H9 (cell line): Measurements from ENCODE around the gene APP. TPM values are rescaled to one million over a fixed set of nuclear protein-coding genes. Genes with fewer than 3 reads are reported as not detected.

ENCODE experiments used
- DNase-seq: peaks from one replicate; pipeline ENCODE4 v3.0.0-alpha.2; 2017
- H2AFZ ChIP-seq: one replicate; pipeline ENCODE4 v1.6.1; 2013; ENCODE audit warnings: mild to moderate bottlenecking, low read length, control low read depth, moderate library complexity
- H2AK5ac ChIP-seq: 2 replicates; pipeline ENCODE4 v1.6.1; 2013; ENCODE audit warnings: low read length, control low read depth, mixed read lengths; ENCODE audit not compliant: insufficient read length
- H2BK120ac ChIP-seq: one replicate; pipeline ENCODE4 v1.6.1; 2013; ENCODE audit warnings: low read depth, mild to moderate bottlenecking, low read length, control low read depth, inconsistent platforms; ENCODE audit not compliant: poor library complexity, severe bottlenecking
- H2BK12ac ChIP-seq: 2 replicates; pipeline ENCODE4 v1.6.1; 2013; ENCODE audit warnings: low read length, control low read depth, mixed read lengths, low read depth; ENCODE audit not compliant: insufficient read length
- H2BK15ac ChIP-seq: 2 replicates; pipeline ENCODE4 v1.6.1; 2013; ENCODE audit warnings: low read depth, low read length, control low read depth
- H2BK20ac ChIP-seq: one replicate; pipeline ENCODE4 v1.6.1; 2013; ENCODE audit warnings: low read depth, mild to moderate bottlenecking, low read length, control low read depth, inconsistent platforms; ENCODE audit not compliant: poor library complexity, severe bottlenecking
- H2BK5ac ChIP-seq: 2 replicates; pipeline ENCODE4 v1.6.1; 2013; ENCODE audit warnings: low read length, control low read depth, mixed read lengths; ENCODE audit not compliant: insufficient read length
- H3K14ac ChIP-seq: 2 replicates; pipeline ENCODE4 v1.6.1; 2013; ENCODE audit warnings: low read length, control low read depth; ENCODE audit not compliant: insufficient read depth
- H3K18ac ChIP-seq: 2 replicates; pipeline ENCODE4 v1.6.1; 2013; ENCODE audit warnings: low read depth, mild to moderate bottlenecking, mixed read lengths, low read length, control low read depth; ENCODE audit not compliant: insufficient read length
- H3K23ac ChIP-seq: 2 replicates; pipeline ENCODE4 v1.6.1; 2013; ENCODE audit warnings: low read length, control low read depth, mixed read lengths, low read depth; ENCODE audit not compliant: insufficient read length
- H3K23me2 ChIP-seq: 2 replicates; pipeline ENCODE4 v1.6.1; 2013; ENCODE audit warnings: low read depth, mild to moderate bottlenecking, mixed read lengths, low read length, control low read depth; ENCODE audit not compliant: insufficient read length, poor library complexity, severe bottlenecking
- H3K27ac ChIP-seq: 2 replicates; pipeline ENCODE4 v1.5.1; 2013; ENCODE audit warnings: low read length, control low read depth, mixed read lengths, low read depth; ENCODE audit not compliant: insufficient read length
- H3K27me3 ChIP-seq: 2 replicates; pipeline ENCODE4 v1.6.1; 2013; ENCODE audit warnings: low read length, control low read depth, inconsistent platforms; ENCODE audit not compliant: insufficient read depth
- H3K4ac ChIP-seq: 2 replicates; pipeline ENCODE4 v1.6.1; 2013; ENCODE audit warnings: low read depth, mild to moderate bottlenecking, control low read depth, inconsistent platforms, low read length, moderate library complexity
- H3K4me1 ChIP-seq: 2 replicates; pipeline ENCODE4 v1.6.1; 2013; ENCODE audit warnings: low read length, control low read depth, inconsistent platforms; ENCODE audit not compliant: insufficient read depth
- H3K4me2 ChIP-seq: 2 replicates; pipeline ENCODE4 v1.6.1; 2013; ENCODE audit warnings: low read length, control low read depth, mixed read lengths; ENCODE audit not compliant: insufficient read length, insufficient read depth
- H3K56ac ChIP-seq: 2 replicates; pipeline ENCODE4 v1.6.1; 2013; ENCODE audit warnings: low read depth, mild to moderate bottlenecking, mixed read lengths, low read length, control low read depth; ENCODE audit not compliant: insufficient read length
- H3K79me1 ChIP-seq: 2 replicates; pipeline ENCODE4 v1.6.1; 2013; ENCODE audit warnings: low read depth, mild to moderate bottlenecking, moderate library complexity, low read length, control low read depth, inconsistent platforms; ENCODE audit not compliant: insufficient read depth, poor library complexity, severe bottlenecking
- H3K79me2 ChIP-seq: 2 replicates; pipeline ENCODE4 v1.6.1; 2013; ENCODE audit warnings: low read length, control low read depth, inconsistent platforms; ENCODE audit not compliant: insufficient read depth
- H3K9ac ChIP-seq: 2 replicates; pipeline ENCODE4 v1.6.1; 2013; ENCODE audit warnings: low read length, control low read depth, mixed read lengths; ENCODE audit not compliant: insufficient read length; ENCODE audit errors: extremely low read depth
- H3K9me3 ChIP-seq: one replicate; pipeline ENCODE4 v1.6.1; 2013; ENCODE audit warnings: low read depth, low read length, inconsistent platforms; ENCODE audit not compliant: control insufficient read depth
- H3T11ph ChIP-seq: one replicate; pipeline ENCODE4 v1.6.1; 2013; ENCODE audit warnings: mild to moderate bottlenecking, low read length, control low read depth, inconsistent platforms
- H4K20me1 ChIP-seq: one replicate; pipeline ENCODE4 v1.6.1; 2013; ENCODE audit not compliant: control insufficient read depth, insufficient read length, insufficient read depth
- H4K5ac ChIP-seq: 2 replicates; pipeline ENCODE4 v1.6.1; 2013; ENCODE audit warnings: low read depth, mild to moderate bottlenecking, mixed read lengths, low read length, control low read depth; ENCODE audit not compliant: insufficient read length
- H4K8ac ChIP-seq: replicated peaks from 2 replicates; pipeline ENCODE4 v1.6.1; 2013; ENCODE audit warnings: low read length, control low read depth, mixed read lengths, low read depth; ENCODE audit not compliant: insufficient read length
- H4K91ac ChIP-seq: 2 replicates; pipeline ENCODE4 v1.6.1; 2013; ENCODE audit warnings: low read depth, mild to moderate bottlenecking, moderate library complexity, mixed read lengths, low read length, control low read depth; ENCODE audit not compliant: insufficient read length
- H3K27ac Mint-ChIP-seq, 3 experiments: 2 replicates in 2 of 3; 3 replicates in 1 of 3; pipeline ENCODE4 v1.8.0; 2020 to 2021; ENCODE audit warnings: mixed read lengths in 3 of 3, mild to moderate bottlenecking in 1 of 3, moderate library complexity in 1 of 3
- H3K27me3 Mint-ChIP-seq: 2 replicates; pipeline ENCODE4 v1.8.0; 2021; ENCODE audit warnings: low read depth, mild to moderate bottlenecking, moderate library complexity, mixed read lengths
- H3K36me3 Mint-ChIP-seq, 3 experiments: 2 replicates in 2 of 3; 3 replicates in 1 of 3; pipeline ENCODE4 v1.8.0; 2020 to 2021; ENCODE audit warnings: low read depth in 3 of 3, mixed read lengths in 3 of 3; ENCODE audit not compliant: insufficient read depth in 1 of 3
- H3K4me1 Mint-ChIP-seq, 2 experiments: 2 replicates each; pipeline ENCODE4 v1.8.0; 2020; ENCODE audit warnings: mixed read lengths in 2 of 2
- H3K4me3 Mint-ChIP-seq, 2 experiments: 2 replicates in 1 of 2; 3 replicates in 1 of 2; pipeline ENCODE4 v1.8.0; 2020 to 2021; ENCODE audit warnings: mild to moderate bottlenecking in 2 of 2, mixed read lengths in 2 of 2, moderate library complexity in 1 of 2
- H3K9me3 Mint-ChIP-seq, 2 experiments: 2 replicates in 1 of 2; 3 replicates in 1 of 2; pipeline ENCODE4 v1.8.0; 2020; ENCODE audit warnings: mild to moderate bottlenecking in 2 of 2, mixed read lengths in 2 of 2, moderate library complexity in 1 of 2
- WGBS: extraction: QIAGEN DNeasy Blood & Tissue Kit; methylation state at CpG from one replicate; pipeline ENCODE4 v1.1.7; 2013; ENCODE audit warnings: missing lambda C conversion rate, low lambda C conversion rate, mixed read lengths; ENCODE audit not compliant: insufficient read length; ENCODE audit errors: extremely low coverage; 5-methylcytosine and 5-hydroxymethylcytosine counted together
- total RNA-seq: library from RNA; stranded (reverse); gene quantifications from 2 replicates; pipeline ENCODE4 v1.2.1, GENCODE V29; 2021
- TF ChIP-seq, protein P1 (sequence below): fragments of 200-600 bp; sonication (generic); conservative IDR thresholded peaks from 3 replicates; pipeline ENCODE4 v1.8.0; 2021; ENCODE audit warnings: antibody characterized with exemption, mild to moderate bottlenecking

APP gene
- total RNA-seq, 1 experiment from 2014 or later, result 380 TPM

DNA sequence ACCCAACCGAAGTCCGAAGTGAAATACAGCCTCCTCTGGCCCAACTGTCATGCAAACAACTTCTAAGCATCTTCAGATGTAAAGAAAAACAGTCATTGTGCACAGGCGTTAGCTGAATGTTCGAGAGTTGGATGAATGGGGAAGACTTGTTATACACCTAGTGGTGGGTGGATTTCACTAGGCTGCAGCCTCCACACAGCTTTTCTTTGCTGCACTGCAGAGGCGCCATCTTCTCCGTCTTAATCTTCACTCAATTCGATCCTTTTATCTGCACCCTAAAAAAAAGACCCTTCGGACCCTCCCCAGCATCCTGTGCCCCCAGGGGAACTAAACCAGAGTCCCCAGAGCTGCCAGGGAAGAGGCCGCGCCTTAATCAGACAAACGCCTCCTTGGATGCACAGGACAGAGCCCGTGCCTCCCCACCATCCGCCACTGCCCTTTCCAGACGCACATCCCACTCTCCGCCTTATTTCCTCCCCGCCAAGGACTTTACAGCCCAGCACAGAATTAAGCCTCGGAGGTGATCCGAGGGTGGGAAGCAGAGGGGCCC lies 1.4 kb downstream of the APP start:
- no peaks in the 10 kb centered on the region for H3K9me3 ChIP-seq
- H3K4me1 ChIP-seq, result peaks cover 11% of the 10 kb centered on the region; the same call in 1 of the 2 replicates
- no peak overlapping the region for H2BK5ac ChIP-seq
- H3K56ac ChIP-seq, result no peak overlapping the region
- no peak overlapping the region for H2BK15ac ChIP-seq
- TF ChIP-seq, protein P1, sequence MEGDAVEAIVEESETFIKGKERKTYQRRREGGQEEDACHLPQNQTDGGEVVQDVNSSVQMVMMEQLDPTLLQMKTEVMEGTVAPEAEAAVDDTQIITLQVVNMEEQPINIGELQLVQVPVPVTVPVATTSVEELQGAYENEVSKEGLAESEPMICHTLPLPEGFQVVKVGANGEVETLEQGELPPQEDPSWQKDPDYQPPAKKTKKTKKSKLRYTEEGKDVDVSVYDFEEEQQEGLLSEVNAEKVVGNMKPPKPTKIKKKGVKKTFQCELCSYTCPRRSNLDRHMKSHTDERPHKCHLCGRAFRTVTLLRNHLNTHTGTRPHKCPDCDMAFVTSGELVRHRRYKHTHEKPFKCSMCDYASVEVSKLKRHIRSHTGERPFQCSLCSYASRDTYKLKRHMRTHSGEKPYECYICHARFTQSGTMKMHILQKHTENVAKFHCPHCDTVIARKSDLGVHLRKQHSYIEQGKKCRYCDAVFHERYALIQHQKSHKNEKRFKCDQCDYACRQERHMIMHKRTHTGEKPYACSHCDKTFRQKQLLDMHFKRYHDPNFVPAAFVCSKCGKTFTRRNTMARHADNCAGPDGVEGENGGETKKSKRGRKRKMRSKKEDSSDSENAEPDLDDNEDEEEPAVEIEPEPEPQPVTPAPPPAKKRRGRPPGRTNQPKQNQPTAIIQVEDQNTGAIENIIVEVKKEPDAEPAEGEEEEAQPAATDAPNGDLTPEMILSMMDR, result peak; percentile 46; the same call in 2 of the 3 replicates
- no peaks in the 10 kb centered on the region for H4K20me1 ChIP-seq
- peak; percentile 39 for DNase-seq
- H3K23me2 ChIP-seq, result peaks cover 10% of the 10 kb centered on the region
- Mint-ChIP-seq H3K4me1 (peaks cover 47 to 51% of the 10 kb centered on the region in 2 experiments), H3K36me3 (peaks cover 0 to 5% (median 3%) of the 10 kb centered on the region in 3 experiments; a peak in 2 of 7 replicates), H3K4me3 (peak overlapping the region; percentile 93 to 97), H3K27ac (peak overlapping the region; percentile 55 to 98 (median 96); a peak in 6 of 7 replicates), H3K27me3 (peaks cover 4% of the 10 kb centered on the region; the same call in 1 of the 2 replicates), H3K9me3 (no peaks in the 10 kb centered on the region)
- no peaks in the 10 kb centered on the region for H3K27me3 ChIP-seq
- peak overlapping the region; percentile 25 for H3K27ac ChIP-seq
- no peak overlapping the region for H4K91ac ChIP-seq
- no peak overlapping the region for H2AK5ac ChIP-seq
- no peak overlapping the region for H3K23ac ChIP-seq
- H3K4me2 ChIP-seq, result peak overlapping the region; percentile 84
- H3K79me1 ChIP-seq, result peaks cover 2% of the 10 kb centered on the region
- peaks cover 44% of the 10 kb centered on the region; the same call in 1 of the 2 replicates for H3K79me2 ChIP-seq
- peak overlapping the region; percentile 82; the same call in 1 of the 2 replicates for H3K4ac ChIP-seq
- H3T11ph ChIP-seq, result no peak overlapping the region
- H2BK12ac ChIP-seq, result no peak overlapping the region
- peak overlapping the region; percentile 71 for H2BK120ac ChIP-seq
- H3K9ac ChIP-seq, result peak overlapping the region; percentile 58
- H3K14ac ChIP-seq, result peak overlapping the region; percentile 83
- peak overlapping the region; percentile 7 for H3K18ac ChIP-seq
- no peak overlapping the region for H4K8ac ChIP-seq
- no peak overlapping the region for H2BK20ac ChIP-seq
- no CpG with 5 or more reads among the region's 18 CpGs for WGBS
- H4K5ac ChIP-seq, result no peak overlapping the region
- no peak overlapping the region for H2AFZ ChIP-seq
